Activated T-helper 2 cell treated with anti-CD3 and anti-CD28 coated beads, Interferon-gamma antibody, Interleukin-2, Interleukin-4, amounts not matched to agents 10 μg/mL and 5 μg/mL and 100 μg/mL, durations not matched to agents 14 hours and 24 hours and 36 hours (primary cell): ENCODE measurements around the gene RALGPS1. TPM values are rescaled to one million over a fixed set of nuclear protein-coding genes. Genes with fewer than 3 reads are reported as not detected.

Experiments used
- DNase-seq: peaks from one replicate; pipeline ENCODE4 v3.0.0; 2021; ENCODE audit warnings: low spot score
- H3K27ac Mint-ChIP-seq: one replicate; pipeline ENCODE4 v1.8.0; 2021; ENCODE audit warnings: mixed read lengths
- H3K27me3 Mint-ChIP-seq: one replicate; pipeline ENCODE4 v1.8.0; 2021; ENCODE audit warnings: low read depth, mixed read lengths
- H3K36me3 Mint-ChIP-seq: one replicate; pipeline ENCODE4 v1.8.0; 2021; ENCODE audit warnings: low read depth, mixed read lengths
- H3K4me1 Mint-ChIP-seq: one replicate; pipeline ENCODE4 v1.8.0; 2021; ENCODE audit warnings: low read depth, mixed read lengths
- H3K4me3 Mint-ChIP-seq: one replicate; pipeline ENCODE4 v1.8.0; 2021; ENCODE audit warnings: low read depth, mild to moderate bottlenecking, moderate library complexity, mixed read lengths
- H3K9me3 Mint-ChIP-seq: one replicate; pipeline ENCODE4 v1.8.0; 2021; ENCODE audit warnings: mixed read lengths
- intact Hi-C: fragments of 100-400 bp; cut with micrococcal nuclease; formaldehyde crosslinking; loops from one replicate; pipeline ENCODE4 v1.15.1; 2023
- total RNA-seq: library from RNA; stranded (reverse); gene quantifications from 2 replicates; pipeline ENCODE4 v1.2.3, GENCODE V29; 2022

The RALGPS1 gene
- total RNA-seq, 1 donor from 2014 or later, result 2.4 TPM

DNA sequence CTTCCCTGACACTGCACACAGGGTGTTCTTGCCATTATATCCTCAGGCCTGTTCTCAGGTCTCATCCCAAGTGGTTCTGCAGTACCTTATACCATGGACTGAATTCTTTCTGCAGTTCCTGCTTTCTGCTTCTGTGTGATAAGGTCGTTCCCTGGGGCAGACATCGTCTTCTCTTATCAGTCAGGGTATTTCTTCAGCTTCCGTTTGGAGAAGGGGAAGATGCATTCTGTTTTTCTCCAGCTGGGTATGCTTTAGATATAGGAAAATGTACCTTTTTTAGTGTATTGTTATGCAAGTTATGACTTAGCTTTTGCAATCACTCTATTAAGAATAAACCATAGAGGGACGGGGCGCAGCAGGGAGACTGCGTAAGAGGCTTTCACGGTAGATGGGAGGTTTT, 31.1 kb downstream of the RALGPS1 start:
- intact Hi-C loops, result no loop called here
- no peak for DNase-seq
- peaks cover 33% of the 10 kb centered on the region for H3K27me3 Mint-ChIP-seq
- H3K36me3 Mint-ChIP-seq, result no peaks in the 10 kb centered on the region
- H3K9me3 Mint-ChIP-seq, result no peaks in the 10 kb centered on the region
- no peak overlapping the region for H3K4me3 Mint-ChIP-seq
- peaks cover 3% of the 10 kb centered on the region for H3K4me1 Mint-ChIP-seq
- no peak overlapping the region for H3K27ac Mint-ChIP-seq

DNA sequence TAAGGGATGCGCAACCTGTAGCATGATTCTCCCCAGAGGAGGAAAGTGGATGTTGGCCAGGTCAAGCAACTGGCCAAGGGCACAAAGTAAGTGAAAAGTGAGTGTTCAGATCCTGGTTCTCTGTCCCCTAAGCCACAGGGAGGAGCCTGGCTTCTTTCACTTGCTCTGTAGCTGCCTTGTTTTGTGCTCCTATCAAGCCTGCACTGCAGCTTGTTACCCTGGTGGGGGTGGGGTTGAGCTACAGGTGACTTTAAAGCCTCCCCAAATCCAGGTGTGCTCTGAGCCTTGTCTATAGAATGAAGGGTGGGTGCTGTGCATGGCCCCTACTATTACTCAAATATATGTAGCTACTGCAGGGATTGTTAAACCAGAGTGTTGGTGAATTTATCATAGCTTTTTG, 32.9 kb downstream of the RALGPS1 start:
- intact Hi-C loops, result no loop called here

DNA sequence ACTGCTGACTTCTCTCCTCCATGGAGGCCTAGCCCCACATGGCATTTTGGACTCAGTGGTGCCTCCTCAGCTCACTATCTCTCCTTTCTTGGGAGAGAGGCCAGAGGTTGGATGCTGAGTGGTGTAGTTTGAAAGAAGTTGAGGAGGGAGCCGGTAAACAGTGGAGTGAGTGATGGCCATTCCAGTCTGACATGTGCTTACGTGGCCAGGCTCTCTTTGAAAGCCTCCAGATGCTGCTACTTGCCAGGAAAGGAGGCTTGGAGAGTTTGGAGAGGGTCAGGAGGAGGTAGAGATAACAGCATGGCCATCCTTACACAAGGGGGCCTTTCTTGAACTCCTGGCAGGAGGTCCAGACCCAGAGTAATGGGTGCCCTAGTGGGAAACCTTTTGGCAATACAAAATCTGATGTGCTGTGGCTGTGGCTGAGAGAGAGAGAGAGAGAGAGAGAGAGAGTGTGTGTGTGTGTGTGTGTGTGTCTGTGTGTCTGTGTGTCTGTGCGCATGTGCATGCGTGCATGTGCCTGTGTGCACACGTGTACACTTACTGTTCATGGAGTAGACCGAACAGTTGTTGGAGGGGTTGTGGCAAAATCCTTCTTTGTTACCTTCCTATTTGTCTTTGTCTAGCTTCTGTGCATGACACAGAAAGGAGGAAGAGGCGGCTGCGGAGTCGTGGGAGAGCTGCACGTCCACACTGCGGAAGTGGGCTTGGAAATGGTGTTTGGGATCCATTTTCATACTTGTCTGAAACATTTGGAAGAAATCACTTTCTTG, 37.8 kb downstream of the RALGPS1 start:
- no peaks in the 10 kb centered on the region for H3K4me1 Mint-ChIP-seq
- H3K9me3 Mint-ChIP-seq, result no peaks in the 10 kb centered on the region
- no peak overlapping the region for H3K4me3 Mint-ChIP-seq
- no peak for DNase-seq
- intact Hi-C loops, result no loop called here
- H3K27me3 Mint-ChIP-seq, result peaks cover 17% of the 10 kb centered on the region
- H3K27ac Mint-ChIP-seq, result no peak overlapping the region
- no peaks in the 10 kb centered on the region for H3K36me3 Mint-ChIP-seq

More for the DNA sequence above, 32.9 kb downstream of the RALGPS1 start:
- Mint-ChIP-seq H3K9me3 (no peaks in the 10 kb centered on the region), H3K27ac (no peak overlapping the region), H3K36me3 (no peaks in the 10 kb centered on the region), H3K4me1 (no peaks in the 10 kb centered on the region), H3K27me3 (peaks cover 25% of the 10 kb centered on the region), H3K4me3 (no peak overlapping the region)
- DNase-seq, result no peak

DNA sequence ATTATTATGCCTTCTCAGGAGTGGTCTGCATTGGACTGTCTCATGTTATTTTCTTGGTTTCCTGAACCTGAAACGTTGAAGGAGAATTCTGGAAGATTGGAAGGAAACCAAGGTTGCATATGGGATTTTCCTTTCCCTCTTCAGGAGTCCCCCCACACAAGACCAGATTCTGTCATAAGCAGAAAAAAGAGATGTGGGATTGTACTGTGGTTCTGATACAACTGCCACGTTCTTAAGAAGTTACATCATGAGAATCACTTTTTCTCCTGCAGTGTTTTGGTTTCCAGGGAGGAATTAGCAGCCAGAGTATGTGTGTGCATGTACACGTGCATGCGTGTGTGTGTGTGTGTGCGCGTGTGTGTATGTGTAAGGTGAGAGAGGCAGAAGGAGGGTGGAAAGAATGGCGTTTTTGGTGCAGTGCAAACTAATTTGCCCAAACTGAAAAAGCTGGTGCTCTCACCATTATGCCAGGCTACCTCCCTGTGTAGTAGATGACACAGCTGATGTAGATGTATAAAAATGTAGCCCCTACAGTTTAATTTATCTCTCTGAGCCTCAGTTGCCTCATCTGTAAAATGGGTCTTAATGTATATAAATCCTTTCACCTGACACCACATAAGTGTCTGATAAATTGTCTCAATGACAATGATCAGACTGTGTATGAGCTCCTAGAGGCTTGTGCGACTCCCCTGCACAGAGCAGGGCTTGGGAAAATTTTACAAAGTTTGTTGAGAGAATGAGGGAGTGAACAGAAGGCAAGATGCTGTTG, 38.6 kb downstream of the RALGPS1 start:
- intact Hi-C loops, result no loop called here
- H3K4me1 Mint-ChIP-seq, result no peaks in the 10 kb centered on the region
- no peaks in the 10 kb centered on the region for H3K36me3 Mint-ChIP-seq
- H3K27ac Mint-ChIP-seq, result no peak overlapping the region
- DNase-seq, result no peak
- H3K4me3 Mint-ChIP-seq, result no peak overlapping the region
- H3K9me3 Mint-ChIP-seq, result no peaks in the 10 kb centered on the region
- H3K27me3 Mint-ChIP-seq, result peaks cover 14% of the 10 kb centered on the region

DNA sequence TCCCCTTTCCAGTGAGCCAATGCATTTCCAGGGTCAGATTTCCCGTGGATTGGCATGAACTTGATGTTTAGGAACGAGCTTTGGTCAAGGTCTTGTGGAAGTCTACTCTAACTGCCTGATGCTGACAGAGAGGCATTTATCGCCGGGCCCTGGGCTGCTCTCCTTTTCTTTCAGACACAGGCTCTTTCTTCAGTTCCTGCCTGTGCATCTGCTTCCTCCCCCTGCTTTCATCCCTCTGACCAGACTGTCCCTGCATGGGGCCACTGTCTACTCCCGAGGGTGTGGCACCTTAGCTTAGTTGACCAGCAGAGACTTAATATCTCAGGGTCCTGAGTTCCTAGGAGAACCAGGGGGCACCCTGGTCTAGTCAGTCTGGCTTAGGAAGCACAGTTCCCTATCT, 41.2 kb downstream of the RALGPS1 start:
- H3K4me1 Mint-ChIP-seq, result no peaks in the 10 kb centered on the region
- peaks cover 34% of the 10 kb centered on the region for H3K27me3 Mint-ChIP-seq
- intact Hi-C loops, result no loop called here

DNA sequence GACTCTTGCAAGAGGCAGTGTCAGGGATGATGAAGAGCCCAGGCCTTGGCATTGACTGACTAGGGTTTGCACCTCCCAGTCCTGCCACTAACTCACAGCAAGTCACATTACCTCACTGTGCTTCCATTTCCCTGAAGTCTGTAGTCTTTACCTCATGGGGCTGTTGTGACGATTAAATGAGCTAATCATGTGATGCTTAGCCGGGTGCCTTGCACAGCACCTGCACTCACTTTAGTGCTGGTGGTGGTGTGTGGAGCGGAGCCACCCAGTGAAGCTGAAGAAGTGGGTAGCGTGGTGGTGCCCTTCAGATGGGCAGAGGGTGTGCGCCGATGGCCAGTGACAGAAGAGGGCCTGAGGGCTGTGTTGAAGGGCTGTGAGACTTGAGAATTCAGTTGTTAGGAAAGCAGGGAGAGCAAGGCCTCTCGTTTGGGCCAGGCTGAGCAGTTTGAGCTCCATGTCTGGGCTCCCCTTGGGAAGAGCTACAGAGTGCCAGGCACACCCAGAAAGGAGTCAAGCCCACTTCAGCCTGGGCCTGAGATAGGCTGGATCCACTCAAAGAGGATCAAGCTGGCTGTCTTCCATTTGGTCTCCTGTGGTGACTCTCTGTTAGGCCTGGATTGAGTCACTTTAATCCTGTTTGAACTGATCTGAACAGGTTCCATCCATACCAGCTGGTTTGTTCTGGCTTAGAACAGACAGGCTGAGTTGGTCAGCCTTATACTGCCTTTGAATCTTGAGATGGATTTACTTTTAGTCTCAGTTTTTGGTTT, 42.5 kb downstream of the RALGPS1 start:
- H3K27ac Mint-ChIP-seq, result no peak overlapping the region
- intact Hi-C loops, result no loop called here
- peaks cover 38% of the 10 kb centered on the region for H3K27me3 Mint-ChIP-seq
- no peaks in the 10 kb centered on the region for H3K4me1 Mint-ChIP-seq
- no peak overlapping the region for H3K4me3 Mint-ChIP-seq
- H3K9me3 Mint-ChIP-seq, result no peaks in the 10 kb centered on the region
- DNase-seq, result no peak
- no peaks in the 10 kb centered on the region for H3K36me3 Mint-ChIP-seq

More for the DNA sequence above, 41.2 kb downstream of the RALGPS1 start:
- H3K36me3 Mint-ChIP-seq, result no peaks in the 10 kb centered on the region
- no peaks in the 10 kb centered on the region for H3K9me3 Mint-ChIP-seq
- H3K4me3 Mint-ChIP-seq, result no peak overlapping the region
- no peak overlapping the region for H3K27ac Mint-ChIP-seq
- no peak for DNase-seq

DNA sequence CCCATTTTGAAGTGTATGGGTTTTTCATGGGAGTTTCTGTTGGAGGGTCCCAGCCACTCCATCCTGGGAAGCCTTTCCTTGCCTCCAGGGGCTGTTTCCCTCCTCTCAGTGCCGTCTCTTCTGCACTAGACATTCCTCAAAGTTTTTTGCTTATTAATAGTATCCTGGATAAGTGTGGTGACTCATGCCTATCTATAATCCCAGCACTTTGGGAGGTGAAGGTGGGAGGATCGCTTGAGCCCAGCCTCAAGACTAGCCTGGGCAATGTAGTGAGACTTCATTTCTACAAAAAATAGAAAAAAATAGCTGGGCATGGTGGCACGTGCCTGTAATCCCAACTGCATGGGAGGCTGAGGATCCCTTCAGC, 43.1 kb downstream of the RALGPS1 start:
- intact Hi-C loops, result no loop called here

DNA sequence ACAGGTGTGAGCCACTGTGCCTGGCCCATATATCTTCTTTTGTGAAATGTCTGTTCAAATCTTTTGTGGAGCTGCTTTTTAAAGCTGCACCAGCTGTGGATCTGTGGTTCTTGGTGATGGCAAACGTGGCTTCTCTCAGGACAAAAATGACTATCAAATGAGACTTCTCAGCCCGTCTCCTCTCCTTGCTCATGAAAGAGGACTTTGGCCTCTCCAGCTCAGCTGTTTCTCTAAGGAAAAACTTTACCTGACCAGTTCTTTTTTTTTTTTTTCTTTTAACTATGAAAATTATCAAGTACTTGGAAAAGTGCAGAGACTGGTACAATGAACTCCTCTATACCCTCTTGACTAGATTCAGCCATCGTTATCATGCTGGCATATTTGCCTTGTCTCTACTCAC, 44.8 kb downstream of the RALGPS1 start:
- intact Hi-C loops, result no loop called here
- H3K27ac Mint-ChIP-seq, result no peak overlapping the region
- H3K4me3 Mint-ChIP-seq, result no peak overlapping the region
- H3K4me1 Mint-ChIP-seq, result no peaks in the 10 kb centered on the region
- no peaks in the 10 kb centered on the region for H3K9me3 Mint-ChIP-seq
- no peaks in the 10 kb centered on the region for H3K36me3 Mint-ChIP-seq
- DNase-seq, result no peak
- peaks cover 28% of the 10 kb centered on the region for H3K27me3 Mint-ChIP-seq

More for the DNA sequence above, 43.1 kb downstream of the RALGPS1 start:
- Mint-ChIP-seq H3K27me3 (peaks cover 32% of the 10 kb centered on the region), H3K9me3 (no peaks in the 10 kb centered on the region), H3K36me3 (no peaks in the 10 kb centered on the region), H3K4me3 (no peak overlapping the region), H3K27ac (no peak overlapping the region), H3K4me1 (no peaks in the 10 kb centered on the region)
- no peak for DNase-seq

DNA sequence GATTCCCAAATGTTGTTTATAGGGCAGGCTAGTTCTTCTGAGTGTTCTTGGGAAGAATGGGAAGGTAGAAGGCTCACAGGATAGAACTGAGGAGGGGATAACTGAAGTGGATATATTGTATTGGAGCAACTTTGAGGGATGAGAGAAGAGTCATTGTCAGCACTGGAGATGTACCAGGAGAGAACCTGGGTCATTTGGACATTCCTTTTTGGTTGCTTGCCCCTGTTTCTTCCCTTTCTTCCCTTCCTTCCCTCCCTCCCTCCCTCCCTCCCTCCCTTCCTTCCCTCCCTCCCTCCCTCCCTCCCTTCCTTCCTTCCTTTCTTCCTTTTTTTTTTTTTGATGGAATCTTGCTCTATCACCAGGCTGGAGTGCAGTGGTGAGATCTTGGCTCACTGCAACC, 45.3 kb downstream of the RALGPS1 start:
- H3K4me3 Mint-ChIP-seq, result no peak overlapping the region
- no peaks in the 10 kb centered on the region for H3K4me1 Mint-ChIP-seq
- no peaks in the 10 kb centered on the region for H3K36me3 Mint-ChIP-seq
- peaks cover 28% of the 10 kb centered on the region for H3K27me3 Mint-ChIP-seq
- no peaks in the 10 kb centered on the region for H3K9me3 Mint-ChIP-seq
- no peak for DNase-seq
- intact Hi-C loops, result no loop called here
- no peak overlapping the region for H3K27ac Mint-ChIP-seq

DNA sequence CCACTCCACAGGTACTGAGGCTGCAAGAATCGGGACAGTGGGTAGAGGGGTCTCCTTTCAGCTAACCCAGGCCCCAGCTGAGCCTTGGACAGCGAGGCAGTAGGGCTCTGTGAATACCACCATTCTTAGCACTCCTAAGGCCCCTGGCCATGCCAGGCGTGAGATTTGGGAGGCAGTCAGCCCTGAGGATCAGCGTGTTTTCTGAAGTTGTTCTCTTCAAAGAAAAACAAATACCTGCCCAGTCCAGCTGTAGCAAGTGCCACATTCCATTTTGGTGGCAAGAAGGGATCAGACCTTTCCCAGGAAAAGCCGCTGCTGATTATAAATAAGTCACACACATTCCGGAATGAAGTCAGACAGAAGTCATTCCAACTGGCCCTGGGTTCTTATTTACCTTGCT, 47.8 kb downstream of the RALGPS1 start:
- H3K4me1 Mint-ChIP-seq, result no peaks in the 10 kb centered on the region
- no peak for DNase-seq
- intact Hi-C loops, result no loop called here
- H3K36me3 Mint-ChIP-seq, result no peaks in the 10 kb centered on the region
- no peaks in the 10 kb centered on the region for H3K9me3 Mint-ChIP-seq
- H3K27ac Mint-ChIP-seq, result no peak overlapping the region
- no peak overlapping the region for H3K4me3 Mint-ChIP-seq
- peaks cover 36% of the 10 kb centered on the region for H3K27me3 Mint-ChIP-seq

DNA sequence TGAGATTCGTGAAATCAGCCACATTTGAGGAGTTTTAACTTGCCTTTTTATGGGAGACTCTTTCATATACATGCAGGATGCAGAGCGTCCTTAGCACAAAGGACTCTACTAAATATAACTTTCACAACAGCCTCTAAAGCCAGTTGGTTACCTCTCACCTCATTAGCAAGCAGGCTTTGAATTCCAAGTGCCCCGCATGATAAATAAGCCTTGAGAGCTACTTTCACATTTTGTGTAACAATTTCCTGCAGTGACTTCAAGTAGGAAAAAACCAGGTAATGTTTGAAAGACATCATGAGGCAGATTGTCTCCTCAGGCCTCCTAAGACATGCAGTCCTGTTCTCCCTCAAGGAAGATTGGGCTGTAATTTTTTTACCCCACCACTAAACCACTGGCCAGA, 50.5 kb downstream of the RALGPS1 start:
- no peaks in the 10 kb centered on the region for H3K36me3 Mint-ChIP-seq
- intact Hi-C loops, result no loop called here
- H3K9me3 Mint-ChIP-seq, result no peaks in the 10 kb centered on the region
- no peak overlapping the region for H3K27ac Mint-ChIP-seq
- peaks cover 28% of the 10 kb centered on the region for H3K27me3 Mint-ChIP-seq
- DNase-seq, result no peak
- H3K4me3 Mint-ChIP-seq, result no peak overlapping the region
- H3K4me1 Mint-ChIP-seq, result no peaks in the 10 kb centered on the region

DNA sequence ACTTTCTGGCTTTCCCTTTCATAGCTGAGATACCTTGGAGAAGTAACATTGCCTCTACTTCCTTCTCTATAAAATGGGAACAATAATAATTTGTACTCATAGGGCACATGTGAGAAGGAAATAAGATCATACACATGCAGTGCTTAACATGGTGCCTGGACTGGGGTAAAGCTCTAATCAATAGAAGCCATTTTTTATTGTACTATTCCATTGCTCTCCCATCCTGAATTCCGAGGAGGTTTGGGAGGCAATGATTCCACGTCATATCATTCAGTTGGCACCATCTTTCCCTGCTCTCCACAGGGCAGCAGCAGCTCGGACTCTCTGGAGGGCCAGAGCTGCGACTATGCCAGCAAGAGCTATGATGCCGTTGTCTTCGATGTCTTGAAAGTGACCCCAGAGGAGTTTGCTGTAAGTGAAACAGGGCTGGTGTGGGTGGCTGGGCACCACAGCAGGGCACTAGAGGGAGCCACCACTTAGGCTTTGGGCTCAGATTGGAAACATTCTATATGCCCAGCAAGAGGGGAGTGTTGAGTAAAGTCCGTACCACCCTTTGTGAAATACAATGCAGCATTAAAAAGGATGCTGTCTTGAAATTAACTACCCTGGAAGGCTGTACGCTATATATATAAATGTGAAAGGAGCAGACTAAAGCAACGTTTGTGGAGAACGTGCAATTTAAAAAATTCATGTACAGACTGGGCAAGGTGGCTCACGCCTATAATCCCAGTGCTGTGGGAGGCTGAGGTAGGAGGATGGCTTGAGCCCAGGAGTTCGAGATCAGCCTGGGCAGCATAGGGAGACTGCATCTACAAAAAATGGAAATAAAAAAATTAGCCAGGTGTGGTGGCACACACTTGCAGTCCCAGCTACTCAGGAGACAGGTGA, 51.2 kb downstream of the RALGPS1 start:
- Mint-ChIP-seq H3K9me3 (no peaks in the 10 kb centered on the region), H3K4me1 (no peaks in the 10 kb centered on the region), H3K27ac (no peak overlapping the region), H3K36me3 (no peaks in the 10 kb centered on the region), H3K4me3 (no peak overlapping the region), H3K27me3 (peaks cover 29% of the 10 kb centered on the region)
- intact Hi-C loops, result loop anchor here (1.0 kb wide), 1 partner anchor 234 kb away; no protein-coding TSS in a partner anchor
- no peak for DNase-seq
